GM13977 (cell line): ENCODE data around the gene OVCH2.

ENCODE experiments used
- DNase-seq: peaks from one replicate; pipeline ENCODE4 v3.0.0; 2012; ENCODE audit warnings: low spot score
- CTCF ChIP-seq: IDR thresholded peaks from 2 replicates; pipeline ENCODE4 v1.5.1; 2012; ENCODE audit warnings: mild to moderate bottlenecking, control low read depth; ENCODE audit not compliant: insufficient read depth; ENCODE audit errors: extremely low read depth, missing control alignments
- in situ Hi-C: fragments of 300-500 bp; cut with MboI; formaldehyde crosslinking; loops from one replicate; pipeline ENCODE4 v1.12.0; 2022; ENCODE audit warnings: low sequenced_read_pairs, low pct_unique_long_range_greater_than_20kb, mixed read lengths, inconsistent platforms; ENCODE audit not compliant: unreplicated experiment

The OVCH2 gene

GRCh38 chr11:7692426-7692825, 13.9 kb downstream of the OVCH2 start:
- DNase-seq = no peak
- in situ Hi-C loops = loop anchor here (10.0 kb wide), 1 partner anchor 598 kb away; no protein-coding TSS in a partner anchor
- no peak for TF ChIP-seq CTCF

GRCh38 chr11:7691759-7692350, 14.4 kb downstream of the OVCH2 start:
- no peak for TF ChIP-seq CTCF
- in situ Hi-C loops = loop anchor here (10.0 kb wide), 1 partner anchor 597 kb away; no protein-coding TSS in a partner anchor
- DNase-seq = no peak

- in situ Hi-C loops = loop anchor here (10.0 kb wide), 1 partner anchor 596 kb away; no protein-coding TSS in a partner anchor
- TF ChIP-seq CTCF = no peak
- no peak for DNase-seq
Observed at GRCh38 chr11:7690648-7691047, 15.6 kb downstream of the OVCH2 start.

GRCh38 chr11:7689239-7689638, 17.0 kb downstream of the OVCH2 start:
- no peak for TF ChIP-seq CTCF
- no peak for DNase-seq
- in situ Hi-C loops = loop anchor here (10.0 kb wide), 2 partner anchors 254 to 334 kb away; no protein-coding TSS in a partner anchor

GRCh38 chr11:7688238-7688826, 17.9 kb downstream of the OVCH2 start:
- no peak for DNase-seq
- in situ Hi-C loops = loop anchor here (10.0 kb wide), 2 partner anchors 254 to 334 kb away; no protein-coding TSS in a partner anchor
- peak; percentile 87 for TF ChIP-seq CTCF

GRCh38 chr11:7687386-7687785, 18.9 kb downstream of the OVCH2 start:
- DNase-seq = no peak
- in situ Hi-C loops = loop anchor here (10.0 kb wide), 2 partner anchors 253 to 333 kb away; no protein-coding TSS in a partner anchor
- no peak for TF ChIP-seq CTCF
